Measurements from ENCODE around the gene MARCKS.

The MARCKS gene

GRCh38 chr6:113848280-113848679 lies 8.9 kb upstream of the MARCKS start:
- no peak overlapping the region for H4K8ac ChIP-seq (ENCODE audit: low read depth, low read length)
- DNase-seq = no peak
- no peaks in the 10 kb centered on the region for H3K4me1 ChIP-seq (ENCODE audit: control insufficient read depth in 1 of 2, insufficient read depth in 2 of 2, low read length in 2 of 2)
- no peak overlapping the region for H2BK5ac ChIP-seq (ENCODE audit: low read depth, low read length, poor library complexity)
- no peaks in the 10 kb centered on the region for H3K27me3 ChIP-seq (ENCODE audit: insufficient read depth, low read length)
- H2AK5ac ChIP-seq (ENCODE audit: low read length) = no peak overlapping the region
- H3K4ac ChIP-seq (ENCODE audit: low read depth, low read length) = no peak overlapping the region
- H3K36me3 ChIP-seq (ENCODE audit: control insufficient read depth in 1 of 2, insufficient read depth in 2 of 2, low read length in 2 of 2) = no peaks in the 10 kb centered on the region
- no peak overlapping the region for H2AFZ ChIP-seq (ENCODE audit: insufficient read depth, low read length, poor library complexity)
- no peaks in the 10 kb centered on the region for H3K79me1 ChIP-seq (ENCODE audit: low read length)
- H3K23ac ChIP-seq (ENCODE audit: low read length) = no peak overlapping the region
- no peak overlapping the region for H2BK12ac ChIP-seq (ENCODE audit: low read length)
- H3K9me3 ChIP-seq (ENCODE audit: insufficient read depth, low read depth, low read length) = no peaks in the 10 kb centered on the region
- no peak overlapping the region for H3K14ac ChIP-seq (ENCODE audit: low read length)
- no peak overlapping the region for H2BK120ac ChIP-seq (ENCODE audit: insufficient read depth, low read length, poor library complexity)
- no peak overlapping the region for H3K27ac ChIP-seq (ENCODE audit: low read depth, low read length)
- H3K79me2 ChIP-seq (ENCODE audit: control insufficient read depth, insufficient read depth, low read length, poor library complexity) = no peaks in the 10 kb centered on the region
- no peak overlapping the region for H3K4me2 ChIP-seq (ENCODE audit: low read length)
- H3K18ac ChIP-seq (ENCODE audit: low read length) = no peak overlapping the region
- H4K91ac ChIP-seq (ENCODE audit: low read depth, low read length) = no peak overlapping the region
- H3K9ac ChIP-seq (ENCODE audit: low read length) = no peak overlapping the region
- H3K4me3 ChIP-seq (ENCODE audit: low read depth, low read length) = no peak overlapping the region
- no peak overlapping the region for H4K12ac ChIP-seq (ENCODE audit: low read depth, low read length)

GRCh38 chr6:113848811-113849210 lies 8.3 kb upstream of the MARCKS start:
- H4K12ac ChIP-seq (ENCODE audit: low read depth, low read length) = no peak overlapping the region
- no peak overlapping the region for H3K18ac ChIP-seq (ENCODE audit: low read length)
- no peak overlapping the region for H3K23ac ChIP-seq (ENCODE audit: low read length)
- H3K4me3 ChIP-seq (ENCODE audit: low read depth, low read length) = no peak overlapping the region
- H4K91ac ChIP-seq (ENCODE audit: low read depth, low read length) = no peak overlapping the region
- no peak overlapping the region for H2AK5ac ChIP-seq (ENCODE audit: low read length)
- H3K27me3 ChIP-seq (ENCODE audit: insufficient read depth, low read length) = no peaks in the 10 kb centered on the region
- no peak overlapping the region for H3K27ac ChIP-seq (ENCODE audit: low read depth, low read length)
- no peak overlapping the region for H2BK12ac ChIP-seq (ENCODE audit: low read length)
- H2BK5ac ChIP-seq (ENCODE audit: low read depth, low read length, poor library complexity) = no peak overlapping the region
- no peaks in the 10 kb centered on the region for H3K9me3 ChIP-seq (ENCODE audit: insufficient read depth, low read depth, low read length)
- H3K4ac ChIP-seq (ENCODE audit: low read depth, low read length) = no peak overlapping the region
- no peaks in the 10 kb centered on the region for H3K79me2 ChIP-seq (ENCODE audit: control insufficient read depth, insufficient read depth, low read length, poor library complexity)
- no peak overlapping the region for H3K14ac ChIP-seq (ENCODE audit: low read length)
- H3K79me1 ChIP-seq (ENCODE audit: low read length) = no peaks in the 10 kb centered on the region
- H2BK120ac ChIP-seq (ENCODE audit: insufficient read depth, low read length, poor library complexity) = no peak overlapping the region
- no peak overlapping the region for H3K4me2 ChIP-seq (ENCODE audit: low read length)
- H4K8ac ChIP-seq (ENCODE audit: low read depth, low read length) = no peak overlapping the region
- no peaks in the 10 kb centered on the region for H3K4me1 ChIP-seq (ENCODE audit: control insufficient read depth in 1 of 2, insufficient read depth in 2 of 2, low read length in 2 of 2)
- no peak overlapping the region for H3K9ac ChIP-seq (ENCODE audit: low read length)
- no CpG with 5 or more reads among the region's 1 CpG for WGBS (ENCODE audit: extremely low coverage, insufficient coverage, insufficient read length)
- no peaks in the 10 kb centered on the region for H3K36me3 ChIP-seq (ENCODE audit: control insufficient read depth in 1 of 2, insufficient read depth in 2 of 2, low read length in 2 of 2)
- H2AFZ ChIP-seq (ENCODE audit: insufficient read depth, low read length, poor library complexity) = no peak overlapping the region
- no peak for DNase-seq

- Histone ChIP-seq H3K79me1 (ENCODE audit: low read length) (peaks cover 12% of the 10 kb centered on the region), H2BK120ac (ENCODE audit: insufficient read depth, low read length, poor library complexity) (no peak overlapping the region), H3K14ac (ENCODE audit: low read length) (no peak overlapping the region), H3K4me1 (ENCODE audit: control insufficient read depth in 1 of 2, insufficient read depth in 2 of 2, low read length in 2 of 2) (peaks cover 0 to 3% of the 10 kb centered on the region in 2 experiments), H3K27ac (ENCODE audit: low read depth, low read length) (no peak overlapping the region), H4K91ac (ENCODE audit: low read depth, low read length) (no peak overlapping the region), H3K79me2 (ENCODE audit: control insufficient read depth, insufficient read depth, low read length, poor library complexity) (peaks cover 8% of the 10 kb centered on the region), H3K18ac (ENCODE audit: low read length) (no peak overlapping the region), H4K8ac (ENCODE audit: low read depth, low read length) (no peak overlapping the region), H3K9me3 (ENCODE audit: insufficient read depth, low read depth, low read length) (no peaks in the 10 kb centered on the region), H3K4ac (ENCODE audit: low read depth, low read length) (no peak overlapping the region), H2AFZ (ENCODE audit: insufficient read depth, low read length, poor library complexity) (no peak overlapping the region), H2BK5ac (ENCODE audit: low read depth, low read length, poor library complexity) (no peak overlapping the region), H2BK12ac (ENCODE audit: low read length) (no peak overlapping the region), H3K4me3 (ENCODE audit: low read depth, low read length) (no peak overlapping the region), H2AK5ac (ENCODE audit: low read length) (no peak overlapping the region), H4K12ac (ENCODE audit: low read depth, low read length) (no peak overlapping the region), H3K23ac (ENCODE audit: low read length) (no peak overlapping the region), H3K9ac (ENCODE audit: low read length) (no peak overlapping the region), H3K27me3 (ENCODE audit: insufficient read depth, low read length) (no peaks in the 10 kb centered on the region), H3K4me2 (ENCODE audit: low read length) (no peak overlapping the region), H3K36me3 (ENCODE audit: control insufficient read depth in 1 of 2, insufficient read depth in 2 of 2, low read length in 2 of 2) (no peaks in the 10 kb centered on the region)
- DNase-seq = no peak
- WGBS (ENCODE audit: extremely low coverage, insufficient coverage, insufficient read length) = no CpG with 5 or more reads among the region's 3 CpGs
Measured at GRCh38 chr6:113853252-113853651, 3.9 kb upstream of the MARCKS start.

GRCh38 chr6:113854531-113855499 lies 2.3 kb upstream of the MARCKS start:
- H4K91ac ChIP-seq (ENCODE audit: low read depth, low read length) = no peak overlapping the region
- no CpG with 5 or more reads among the region's 56 CpGs for WGBS (ENCODE audit: extremely low coverage, insufficient coverage, insufficient read length)
- peak overlapping the region; percentile 24 for H3K9ac ChIP-seq (ENCODE audit: low read length)
- H2BK5ac ChIP-seq (ENCODE audit: low read depth, low read length, poor library complexity) = no peak overlapping the region
- peak overlapping the region; percentile 68 for H4K8ac ChIP-seq (ENCODE audit: low read depth, low read length)
- no peak overlapping the region for H3K23ac ChIP-seq (ENCODE audit: low read length)
- H3K27ac ChIP-seq (ENCODE audit: low read depth, low read length) = peak overlapping the region; percentile 12
- no peak overlapping the region for H2BK120ac ChIP-seq (ENCODE audit: insufficient read depth, low read length, poor library complexity)
- peak overlapping the region; percentile 73 for H3K4me3 ChIP-seq (ENCODE audit: low read depth, low read length)
- no peak overlapping the region for H3K14ac ChIP-seq (ENCODE audit: low read length)
- H3K27me3 ChIP-seq (ENCODE audit: insufficient read depth, low read length) = no peaks in the 10 kb centered on the region
- H3K79me2 ChIP-seq (ENCODE audit: control insufficient read depth, insufficient read depth, low read length, poor library complexity) = peaks cover 21% of the 10 kb centered on the region
- peaks cover 3 to 11% of the 10 kb centered on the region in 2 experiments for H3K36me3 ChIP-seq (ENCODE audit: control insufficient read depth in 1 of 2, insufficient read depth in 2 of 2, low read length in 2 of 2)
- no peak overlapping the region for H4K12ac ChIP-seq (ENCODE audit: low read depth, low read length)
- H2AK5ac ChIP-seq (ENCODE audit: low read length) = no peak overlapping the region
- H3K79me1 ChIP-seq (ENCODE audit: low read length) = peaks cover 22% of the 10 kb centered on the region
- no peak overlapping the region for H2BK12ac ChIP-seq (ENCODE audit: low read length)
- peak overlapping the region; percentile 17 for H3K4ac ChIP-seq (ENCODE audit: low read depth, low read length)
- no peak overlapping the region for H3K18ac ChIP-seq (ENCODE audit: low read length)
- H2AFZ ChIP-seq (ENCODE audit: insufficient read depth, low read length, poor library complexity) = peak overlapping the region; percentile 89
- DNase-seq = peak; percentile 9 to 52
- no peaks in the 10 kb centered on the region for H3K9me3 ChIP-seq (ENCODE audit: insufficient read depth, low read depth, low read length)
- peaks cover 0 to 3% of the 10 kb centered on the region in 2 experiments for H3K4me1 ChIP-seq (ENCODE audit: control insufficient read depth in 1 of 2, insufficient read depth in 2 of 2, low read length in 2 of 2)
- peak overlapping the region; percentile 85 for H3K4me2 ChIP-seq (ENCODE audit: low read length)

Data from trophoblast cell (in vitro differentiated cells and primary cell).